ENCODE data around the gene SCGN.
"Not testable (repeated sequence)": the region's sequence is repeated elsewhere in the genome, so short reads cannot be mapped to it uniquely, and the experiment has no call there.

SCGN gene

GRCh38 chr6:25732468-25733198 is 80.6 kb downstream of the SCGN start:
- no peak for DNase-seq

GRCh38 chr6:25735261-25735660 is 83.2 kb downstream of the SCGN start:
- no peak for DNase-seq

GRCh38 chr6:25743868-25744267 is 91.9 kb downstream of the SCGN start:
- DNase-seq: no peak

GRCh38 chr6:25745836-25746235 is 93.8 kb downstream of the SCGN start:
- no peak for DNase-seq

GRCh38 chr6:25746968-25747367 is 95.0 kb downstream of the SCGN start:
- no peak for DNase-seq

- DNase-seq: no peak
These were observed 95.5 kb downstream of the SCGN start for GRCh38 chr6:25747477-25747876.

- no peak for DNase-seq
These were observed 96.0 kb downstream of the SCGN start for GRCh38 chr6:25748049-25748448.

- not testable (repeated sequence) for DNase-seq
These were observed 96.8 kb downstream of the SCGN start for GRCh38 chr6:25748601-25749517.

- no peak for DNase-seq
These were observed 97.8 kb downstream of the SCGN start for GRCh38 chr6:25749837-25750236.

- no peak for DNase-seq
These were observed 98.9 kb downstream of the SCGN start for GRCh38 chr6:25750906-25751305.
